IMR-90 (cell line): ENCODE measurements around the gene DDX31. TPM values are rescaled to one million over a fixed set of nuclear protein-coding genes. Genes with fewer than 3 reads are reported as not detected.
"Not testable (repeated sequence)": the region's sequence is repeated elsewhere in the genome, so short reads cannot be mapped to it uniquely, and the experiment has no call there.

Experiments
- ATAC-seq: fragments of 200-7000 bp; cut with Tn5 transposase; 2 replicates; pipeline ENCODE4 v1.9.1; 2020; ENCODE audit warnings: low read depth, mild to moderate bottlenecking, moderate library complexity
- BruUV-seq: library from RNA; stranded (reverse); fragments of 400-500 nt; replicated peaks from 2 replicates; lab custom pipeline; 2021; lab: Mats Ljungman, UMichigan
- CTCF ChIA-PET: fragments of 300-600 bp; formaldehyde crosslinking; extraction: SDS; loops from one replicate; lab custom pipeline; 2021; ENCODE audit warnings: antibody characterized with exemption; lab: Yijun Ruan, JAX
- POLR2A ChIA-PET: fragments of 300-600 bp; sonication (Branson Sonifier 250); formaldehyde crosslinking; loops from one replicate; lab custom pipeline; 2022; ENCODE audit warnings: antibody characterized with exemption; ENCODE audit not compliant: unreplicated experiment; lab: Charles Lee
- DNase-seq: peaks from one replicate; pipeline ENCODE4 v3.0.0; 2013
- H2AFZ ChIP-seq: replicated peaks from 2 replicates; pipeline ENCODE3; 2013; ENCODE audit warnings: low read length, mild to moderate bottlenecking; ENCODE audit not compliant: poor library complexity
- H2AK5ac ChIP-seq: 2 replicates; pipeline ENCODE4 v1.6.1; 2013; ENCODE audit warnings: low read depth, low read length, inconsistent platforms
- H2AK9ac ChIP-seq: replicated peaks from 2 replicates; pipeline ENCODE3; 2013; ENCODE audit warnings: mild to moderate bottlenecking, low read depth, low read length, moderate library complexity; ENCODE audit not compliant: poor library complexity
- H2BK120ac ChIP-seq: 2 replicates; pipeline ENCODE4 v1.6.1; 2013; ENCODE audit warnings: low read depth, low read length, inconsistent platforms
- H2BK15ac ChIP-seq: 3 replicates; pipeline ENCODE4 v1.6.1; 2013; ENCODE audit warnings: low read depth, low read length, inconsistent platforms
- H2BK20ac ChIP-seq: 2 replicates; pipeline ENCODE4 v1.6.1; 2013; ENCODE audit warnings: low read depth, mild to moderate bottlenecking, inconsistent platforms, low read length, moderate library complexity
- H2BK5ac ChIP-seq: 2 replicates; pipeline ENCODE4 v1.6.1; 2013; ENCODE audit warnings: mild to moderate bottlenecking, low read depth, low read length, inconsistent platforms; ENCODE audit not compliant: poor library complexity, severe bottlenecking
- H3K14ac ChIP-seq: replicated peaks from 2 replicates; pipeline ENCODE4 v1.6.1; 2013; ENCODE audit warnings: low read depth, low read length, inconsistent platforms
- H3K18ac ChIP-seq: 2 replicates; pipeline ENCODE4 v1.6.1; 2013; ENCODE audit warnings: low read depth, low read length, control low read depth
- H3K23ac ChIP-seq: 2 replicates; pipeline ENCODE4 v1.6.1; 2013; ENCODE audit warnings: low read depth, low read length, inconsistent platforms
- H3K27ac ChIP-seq: 2 replicates; pipeline ENCODE4 v1.5.1; 2013; ENCODE audit warnings: mild to moderate bottlenecking, control low read depth, low read length; ENCODE audit not compliant: insufficient read depth
- H3K27me3 ChIP-seq: 2 replicates; pipeline ENCODE4 v1.6.1; 2013; ENCODE audit warnings: low read length; ENCODE audit not compliant: control insufficient read depth, insufficient read depth
- H3K36me3 ChIP-seq: 2 replicates; pipeline ENCODE4 v1.6.1; 2013; ENCODE audit warnings: low read length, mixed read lengths; ENCODE audit not compliant: control insufficient read depth, insufficient read depth
- H3K4ac ChIP-seq: 2 replicates; pipeline ENCODE4 v1.6.1; 2013; ENCODE audit warnings: low read depth, low read length, inconsistent platforms
- H3K4me1 ChIP-seq: 2 replicates; pipeline ENCODE4 v1.6.1; 2013; ENCODE audit warnings: low read length, mixed read lengths; ENCODE audit not compliant: control insufficient read depth, insufficient read depth
- H3K4me2 ChIP-seq: 2 replicates; pipeline ENCODE4 v1.6.1; 2013; ENCODE audit warnings: low read depth, mild to moderate bottlenecking, control low read depth, low read length, moderate library complexity
- H3K4me3 ChIP-seq: 2 replicates; pipeline ENCODE4 v1.5.1; 2013; ENCODE audit warnings: low read depth, mild to moderate bottlenecking, control low read depth, low read length, moderate library complexity; ENCODE audit not compliant: insufficient read depth
- H3K56ac ChIP-seq: 2 replicates; pipeline ENCODE4 v1.6.1; 2013; ENCODE audit warnings: low read length, inconsistent platforms; ENCODE audit not compliant: insufficient read depth; ENCODE audit errors: extremely low read depth
- H3K79me1 ChIP-seq, 2 experiments: 2 replicates each; pipeline ENCODE4 v1.6.1; 2013; ENCODE audit warnings: low read length in 2 of 2, inconsistent platforms in 1 of 2, low read depth in 1 of 2
- H3K9ac ChIP-seq: 2 replicates; pipeline ENCODE4 v1.6.1; 2013; ENCODE audit warnings: low read depth, low read length, control low read depth
- H3K9me1 ChIP-seq: 2 replicates; pipeline ENCODE4 v1.6.1; 2013; ENCODE audit warnings: low read length, inconsistent platforms; ENCODE audit not compliant: insufficient read depth
- H3K9me3 ChIP-seq: 2 replicates; pipeline ENCODE4 v1.6.1; 2013; ENCODE audit warnings: low read length; ENCODE audit not compliant: control insufficient read depth, insufficient read depth
- H4K20me1 ChIP-seq: 2 replicates; pipeline ENCODE4 v1.6.1; 2013; ENCODE audit warnings: low read length, inconsistent platforms; ENCODE audit not compliant: insufficient read depth
- H4K5ac ChIP-seq: 2 replicates; pipeline ENCODE4 v1.6.1; 2013; ENCODE audit warnings: mild to moderate bottlenecking, low read depth, low read length, control low read depth
- H4K8ac ChIP-seq, 2 experiments: 2 replicates each; pipeline ENCODE4 v1.6.1; 2013; ENCODE audit warnings: low read depth in 2 of 2, low read length in 2 of 2, control low read depth in 1 of 2, inconsistent platforms in 1 of 2
- H4K91ac ChIP-seq: 2 replicates; pipeline ENCODE4 v1.6.1; 2013; ENCODE audit warnings: low read depth, low read length, inconsistent platforms; ENCODE audit not compliant: insufficient read depth
- CEBPB ChIP-seq: IDR thresholded peaks from 2 replicates; pipeline ENCODE4 v1.6.1; 2012; ENCODE audit warnings: low read depth, low read length, improper control_type of control experiment
- ELK1 ChIP-seq: fragments of 150-350 bp; IDR thresholded peaks from 2 replicates; pipeline ENCODE4 v1.6.1; 2016; ENCODE audit warnings: low read depth, mild to moderate bottlenecking, low read length, moderate library complexity, borderline replicate concordance
- MAZ ChIP-seq: IDR thresholded peaks from 2 replicates; pipeline ENCODE4 v1.6.1; 2012; ENCODE audit warnings: low read depth, mild to moderate bottlenecking, low read length, improper control_type of control experiment, moderate library complexity, borderline replicate concordance
- NFE2L2 ChIP-seq: fragments of 150-350 bp; IDR thresholded peaks from 2 replicates; pipeline ENCODE4 v1.6.1; 2016; ENCODE audit warnings: low read depth, mild to moderate bottlenecking, low read length
- WGBS, 2 experiments: methylation state at CpG; one replicate each; pipeline versions ENCODE4 v1.1.5 to v1.1.7; 2013; ENCODE audit warnings: missing lambda C conversion rate in 2 of 2; ENCODE audit not compliant: insufficient read length in 1 of 2; ENCODE audit errors: extremely low coverage in 2 of 2; 5-methylcytosine and 5-hydroxymethylcytosine counted together
- dilution Hi-C: fragments of 300-500 bp; cut with HindIII; formaldehyde crosslinking; loops from one replicate; pipeline ENCODE4 v1.14.3; 2018; ENCODE audit warnings: low sequenced_read_pairs; ENCODE audit not compliant: unreplicated experiment
- in situ Hi-C: fragments of 300-500 bp; cut with MboI; formaldehyde crosslinking; loops from 3 replicates; pipeline ENCODE4 v1.14.3; 2019; ENCODE audit warnings: low sequenced_read_pairs, inconsistent platforms, mixed read lengths
- intact Hi-C: fragments of 100-400 bp; cut with micrococcal nuclease; formaldehyde crosslinking; loops from 2 replicates; pipeline ENCODE4 v1.10.0; 2022
- polyA plus RNA-seq, 3 experiments: library from polyadenylated mRNA; depleted of rRNA; stranded (reverse); fragments of >200 nt; gene quantifications; 2 replicates each; pipeline ENCODE4 v1.2.3, GENCODE V29; 2012; ENCODE audit warnings: low replicate concordance in 1 of 3
- total RNA-seq: library from RNA; depleted of rRNA; stranded (reverse); fragments of >200 nt; gene quantifications from 2 replicates; pipeline ENCODE4 v1.2.3, GENCODE V29; 2012
- TF ChIP-seq, protein P1 (sequence below): fragments of 150-350 bp; IDR thresholded peaks from 2 replicates; pipeline ENCODE4 v1.6.1; 2017; ENCODE audit warnings: mild to moderate bottlenecking, antibody characterized with exemption, low read length, low read depth

DDX31 gene
- total and polyA plus RNA-seq, 2 of the 4 experiments (the other 2 are of a cell fraction) = 10.7 to 14.0 TPM

GRCh38 chr9:132571806-132572600 lies 97.8 kb downstream of the DDX31 start:
- H2BK120ac ChIP-seq = no peak overlapping the region
- H3K56ac ChIP-seq = no peak overlapping the region
- intact Hi-C loops = no loop called here
- no peak overlapping the region for H2BK20ac ChIP-seq
- H3K9me1 ChIP-seq = no peaks in the 10 kb centered on the region
- CTCF ChIA-PET = interaction anchor here (1.0 kb wide), 1 partner anchor 31 kb away, joined by 3 read pairs; no protein-coding TSS in a partner anchor
- no peak overlapping the region for H2AFZ ChIP-seq
- H3K27ac ChIP-seq = no peak overlapping the region
- no peak overlapping the region for H3K23ac ChIP-seq
- no peak overlapping the region for H4K91ac ChIP-seq
- WGBS, 2 experiments = 54% methylated on average over 4 of the region's 15 CpGs; no CpG with 5 or more reads in 1 of the 2 experiments
- ATAC-seq (no peak), DNase-seq (no peak)
- no peak overlapping the region for H2BK15ac ChIP-seq
- no peak overlapping the region for H3K9ac ChIP-seq
- H3K36me3 ChIP-seq = no peaks in the 10 kb centered on the region
- H2AK9ac ChIP-seq = no peak overlapping the region
- POLR2A ChIA-PET = interaction anchor here (0.6 kb wide), 1 partner anchor 73 kb away, joined by 3 read pairs; no protein-coding TSS in a partner anchor
- no peaks in the 10 kb centered on the region for H4K20me1 ChIP-seq
- H3K4me3 ChIP-seq = no peak overlapping the region
- no peak overlapping the region for H3K18ac ChIP-seq
- no peak overlapping the region for H2BK5ac ChIP-seq
- H4K8ac ChIP-seq = no peak overlapping the region
- dilution Hi-C loops = no loop called here
- H3K14ac ChIP-seq = no peak overlapping the region
- no peak overlapping the region for H3K4ac ChIP-seq
- TF ChIP-seq CEBPB = no peak
- TF ChIP-seq NFE2L2 = no peak
- TF ChIP-seq MAZ = no peak
- TF ChIP-seq, protein P1, sequence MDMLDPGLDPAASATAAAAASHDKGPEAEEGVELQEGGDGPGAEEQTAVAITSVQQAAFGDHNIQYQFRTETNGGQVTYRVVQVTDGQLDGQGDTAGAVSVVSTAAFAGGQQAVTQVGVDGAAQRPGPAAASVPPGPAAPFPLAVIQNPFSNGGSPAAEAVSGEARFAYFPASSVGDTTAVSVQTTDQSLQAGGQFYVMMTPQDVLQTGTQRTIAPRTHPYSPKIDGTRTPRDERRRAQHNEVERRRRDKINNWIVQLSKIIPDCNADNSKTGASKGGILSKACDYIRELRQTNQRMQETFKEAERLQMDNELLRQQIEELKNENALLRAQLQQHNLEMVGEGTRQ = no peak
- no peak for TF ChIP-seq ELK1
- H3K27me3 ChIP-seq = peaks cover 43% of the 10 kb centered on the region
- no peak overlapping the region for H2AK5ac ChIP-seq
- H3K4me1 ChIP-seq = no peaks in the 10 kb centered on the region
- no peak overlapping the region for H4K5ac ChIP-seq
- BruUV-seq = no TSS peak
- in situ Hi-C loops = no loop called here
- no peaks in the 10 kb centered on the region for H3K9me3 ChIP-seq
- no peaks in the 10 kb centered on the region for H3K79me1 ChIP-seq
- no peak overlapping the region for H3K4me2 ChIP-seq

- H3K18ac ChIP-seq, H3K4ac ChIP-seq, H3K4me1 ChIP-seq, POLR2A ChIA-PET, H2BK120ac ChIP-seq, H2BK5ac ChIP-seq, H4K91ac ChIP-seq, H2BK15ac ChIP-seq, H3K4me2 ChIP-seq, H4K20me1 ChIP-seq, H3K4me3 ChIP-seq, H3K9me3 ChIP-seq, H2AFZ ChIP-seq, H3K79me1 ChIP-seq, dilution Hi-C loops, ATAC-seq, BruUV-seq, H4K5ac ChIP-seq, H2AK5ac ChIP-seq, H3K14ac ChIP-seq, H3K36me3 ChIP-seq, intact Hi-C loops, H3K56ac ChIP-seq, DNase-seq, H3K9ac ChIP-seq, H3K23ac ChIP-seq, H4K8ac ChIP-seq, H3K27ac ChIP-seq, H2AK9ac ChIP-seq, H2BK20ac ChIP-seq, H3K9me1 ChIP-seq: not testable (repeated sequence)
- in situ Hi-C loops = loop anchor here (5.0 kb wide), 1 partner anchor 146 kb away; no protein-coding TSS in a partner anchor
- CTCF ChIA-PET = interaction anchor here (1.4 to 1.8 kb wide), 2 partner anchors 9 to 61 kb away, joined by 3 to 4 read pairs; no protein-coding TSS in a partner anchor
- WGBS, 2 experiments = no CpG with 5 or more reads among the region's 2 CpGs
- H3K27me3 ChIP-seq = peaks cover 50% of the 10 kb centered on the region
Observed at GRCh38 chr9:132568787-132569186, 101.0 kb downstream of the DDX31 start.
